H9 (cell line): ENCODE data around the gene COQ7. TPM values are rescaled to one million over a fixed set of nuclear protein-coding genes. Genes with fewer than 3 reads are reported as not detected.
A peak's percentile ranks its signal among the peaks of the same experiment; 100 is the strongest.

Experiments
- DNase-seq: peaks from one replicate; pipeline ENCODE4 v3.0.0-alpha.2; 2017
- H2AFZ ChIP-seq: one replicate; pipeline ENCODE4 v1.6.1; 2013; ENCODE audit warnings: mild to moderate bottlenecking, low read length, control low read depth, moderate library complexity
- H2AK5ac ChIP-seq: 2 replicates; pipeline ENCODE4 v1.6.1; 2013; ENCODE audit warnings: low read length, control low read depth, mixed read lengths; ENCODE audit not compliant: insufficient read length
- H2BK120ac ChIP-seq: one replicate; pipeline ENCODE4 v1.6.1; 2013; ENCODE audit warnings: low read depth, mild to moderate bottlenecking, low read length, control low read depth, inconsistent platforms; ENCODE audit not compliant: poor library complexity, severe bottlenecking
- H2BK12ac ChIP-seq: 2 replicates; pipeline ENCODE4 v1.6.1; 2013; ENCODE audit warnings: low read length, control low read depth, mixed read lengths, low read depth; ENCODE audit not compliant: insufficient read length
- H2BK15ac ChIP-seq: 2 replicates; pipeline ENCODE4 v1.6.1; 2013; ENCODE audit warnings: low read depth, low read length, control low read depth
- H2BK20ac ChIP-seq: one replicate; pipeline ENCODE4 v1.6.1; 2013; ENCODE audit warnings: low read depth, mild to moderate bottlenecking, low read length, control low read depth, inconsistent platforms; ENCODE audit not compliant: poor library complexity, severe bottlenecking
- H2BK5ac ChIP-seq: 2 replicates; pipeline ENCODE4 v1.6.1; 2013; ENCODE audit warnings: low read length, control low read depth, mixed read lengths; ENCODE audit not compliant: insufficient read length
- H3K14ac ChIP-seq: 2 replicates; pipeline ENCODE4 v1.6.1; 2013; ENCODE audit warnings: low read length, control low read depth; ENCODE audit not compliant: insufficient read depth
- H3K18ac ChIP-seq: 2 replicates; pipeline ENCODE4 v1.6.1; 2013; ENCODE audit warnings: low read depth, mild to moderate bottlenecking, mixed read lengths, low read length, control low read depth; ENCODE audit not compliant: insufficient read length
- H3K23ac ChIP-seq: 2 replicates; pipeline ENCODE4 v1.6.1; 2013; ENCODE audit warnings: low read length, control low read depth, mixed read lengths, low read depth; ENCODE audit not compliant: insufficient read length
- H3K23me2 ChIP-seq: 2 replicates; pipeline ENCODE4 v1.6.1; 2013; ENCODE audit warnings: low read depth, mild to moderate bottlenecking, mixed read lengths, low read length, control low read depth; ENCODE audit not compliant: insufficient read length, poor library complexity, severe bottlenecking
- H3K27ac ChIP-seq: 2 replicates; pipeline ENCODE4 v1.5.1; 2013; ENCODE audit warnings: low read length, control low read depth, mixed read lengths, low read depth; ENCODE audit not compliant: insufficient read length
- H3K27me3 ChIP-seq: 2 replicates; pipeline ENCODE4 v1.6.1; 2013; ENCODE audit warnings: low read length, control low read depth, inconsistent platforms; ENCODE audit not compliant: insufficient read depth
- H3K4ac ChIP-seq: 2 replicates; pipeline ENCODE4 v1.6.1; 2013; ENCODE audit warnings: low read depth, mild to moderate bottlenecking, control low read depth, inconsistent platforms, low read length, moderate library complexity
- H3K4me1 ChIP-seq: 2 replicates; pipeline ENCODE4 v1.6.1; 2013; ENCODE audit warnings: low read length, control low read depth, inconsistent platforms; ENCODE audit not compliant: insufficient read depth
- H3K4me2 ChIP-seq: 2 replicates; pipeline ENCODE4 v1.6.1; 2013; ENCODE audit warnings: low read length, control low read depth, mixed read lengths; ENCODE audit not compliant: insufficient read length, insufficient read depth
- H3K56ac ChIP-seq: 2 replicates; pipeline ENCODE4 v1.6.1; 2013; ENCODE audit warnings: low read depth, mild to moderate bottlenecking, mixed read lengths, low read length, control low read depth; ENCODE audit not compliant: insufficient read length
- H3K79me1 ChIP-seq: 2 replicates; pipeline ENCODE4 v1.6.1; 2013; ENCODE audit warnings: low read depth, mild to moderate bottlenecking, moderate library complexity, low read length, control low read depth, inconsistent platforms; ENCODE audit not compliant: insufficient read depth, poor library complexity, severe bottlenecking
- H3K79me2 ChIP-seq: 2 replicates; pipeline ENCODE4 v1.6.1; 2013; ENCODE audit warnings: low read length, control low read depth, inconsistent platforms; ENCODE audit not compliant: insufficient read depth
- H3K9ac ChIP-seq: 2 replicates; pipeline ENCODE4 v1.6.1; 2013; ENCODE audit warnings: low read length, control low read depth, mixed read lengths; ENCODE audit not compliant: insufficient read length; ENCODE audit errors: extremely low read depth
- H3K9me3 ChIP-seq: one replicate; pipeline ENCODE4 v1.6.1; 2013; ENCODE audit warnings: low read depth, low read length, inconsistent platforms; ENCODE audit not compliant: control insufficient read depth
- H3T11ph ChIP-seq: one replicate; pipeline ENCODE4 v1.6.1; 2013; ENCODE audit warnings: mild to moderate bottlenecking, low read length, control low read depth, inconsistent platforms
- H4K20me1 ChIP-seq: one replicate; pipeline ENCODE4 v1.6.1; 2013; ENCODE audit not compliant: control insufficient read depth, insufficient read length, insufficient read depth
- H4K5ac ChIP-seq: 2 replicates; pipeline ENCODE4 v1.6.1; 2013; ENCODE audit warnings: low read depth, mild to moderate bottlenecking, mixed read lengths, low read length, control low read depth; ENCODE audit not compliant: insufficient read length
- H4K8ac ChIP-seq: replicated peaks from 2 replicates; pipeline ENCODE4 v1.6.1; 2013; ENCODE audit warnings: low read length, control low read depth, mixed read lengths, low read depth; ENCODE audit not compliant: insufficient read length
- H4K91ac ChIP-seq: 2 replicates; pipeline ENCODE4 v1.6.1; 2013; ENCODE audit warnings: low read depth, mild to moderate bottlenecking, moderate library complexity, mixed read lengths, low read length, control low read depth; ENCODE audit not compliant: insufficient read length
- H3K27ac Mint-ChIP-seq, 3 experiments: 2 replicates in 2 of 3; 3 replicates in 1 of 3; pipeline ENCODE4 v1.8.0; 2020 to 2021; ENCODE audit warnings: mixed read lengths in 3 of 3, mild to moderate bottlenecking in 1 of 3, moderate library complexity in 1 of 3
- H3K27me3 Mint-ChIP-seq: 2 replicates; pipeline ENCODE4 v1.8.0; 2021; ENCODE audit warnings: low read depth, mild to moderate bottlenecking, moderate library complexity, mixed read lengths
- H3K36me3 Mint-ChIP-seq, 3 experiments: 2 replicates in 2 of 3; 3 replicates in 1 of 3; pipeline ENCODE4 v1.8.0; 2020 to 2021; ENCODE audit warnings: low read depth in 3 of 3, mixed read lengths in 3 of 3; ENCODE audit not compliant: insufficient read depth in 1 of 3
- H3K4me1 Mint-ChIP-seq, 2 experiments: 2 replicates each; pipeline ENCODE4 v1.8.0; 2020; ENCODE audit warnings: mixed read lengths in 2 of 2
- H3K4me3 Mint-ChIP-seq, 2 experiments: 2 replicates in 1 of 2; 3 replicates in 1 of 2; pipeline ENCODE4 v1.8.0; 2020 to 2021; ENCODE audit warnings: mild to moderate bottlenecking in 2 of 2, mixed read lengths in 2 of 2, moderate library complexity in 1 of 2
- H3K9me3 Mint-ChIP-seq, 2 experiments: 2 replicates in 1 of 2; 3 replicates in 1 of 2; pipeline ENCODE4 v1.8.0; 2020; ENCODE audit warnings: mild to moderate bottlenecking in 2 of 2, mixed read lengths in 2 of 2, moderate library complexity in 1 of 2
- CTCF ChIP-seq: fragments of 200-600 bp; sonication (generic); conservative IDR thresholded peaks from 3 replicates; pipeline ENCODE4 v1.8.0; 2021; ENCODE audit warnings: antibody characterized with exemption, mild to moderate bottlenecking
- WGBS: extraction: QIAGEN DNeasy Blood & Tissue Kit; methylation state at CpG from one replicate; pipeline ENCODE4 v1.1.7; 2013; ENCODE audit warnings: missing lambda C conversion rate, low lambda C conversion rate, mixed read lengths; ENCODE audit not compliant: insufficient read length; ENCODE audit errors: extremely low coverage; 5-methylcytosine and 5-hydroxymethylcytosine counted together
- total RNA-seq: library from RNA; stranded (reverse); gene quantifications from 2 replicates; pipeline ENCODE4 v1.2.1, GENCODE V29; 2021

Gene COQ7
- total RNA-seq, 1 experiment from 2014 or later = 29.6 TPM

GRCh38 chr16:19068237-19068815, 912 bp downstream of the COQ7 start:
- Mint-ChIP-seq H3K4me1 (peaks cover 0 to 6% of the 10 kb centered on the region in 2 experiments; a peak in 2 of 4 replicates), H3K36me3 (peaks cover 0 to 6% (median 6%) of the 10 kb centered on the region in 3 experiments; a peak in 4 of 7 replicates), H3K4me3 (peak overlapping the region; percentile 90 to 94), H3K27ac (peak overlapping the region; percentile 97 to 99 (median 97); a peak in 5 of 7 replicates), H3K9me3 (no peaks in the 10 kb centered on the region), H3K27me3 (no peaks in the 10 kb centered on the region)
- no peak for TF ChIP-seq CTCF
- H2BK20ac ChIP-seq = no peak overlapping the region
- no peak overlapping the region for H2BK5ac ChIP-seq
- no peak overlapping the region for H2BK12ac ChIP-seq
- no peak overlapping the region for H2BK120ac ChIP-seq
- no peaks in the 10 kb centered on the region for H3K79me1 ChIP-seq
- no peak overlapping the region for H3K14ac ChIP-seq
- no peak overlapping the region for H3T11ph ChIP-seq
- no peaks in the 10 kb centered on the region for H3K27me3 ChIP-seq
- no peak overlapping the region for H4K8ac ChIP-seq
- H2AK5ac ChIP-seq = no peak overlapping the region
- peaks cover 5% of the 10 kb centered on the region for H3K23me2 ChIP-seq
- H4K91ac ChIP-seq = no peak overlapping the region
- no peak overlapping the region for H4K5ac ChIP-seq
- H3K4me2 ChIP-seq = peak overlapping the region; percentile 65
- H3K79me2 ChIP-seq = no peaks in the 10 kb centered on the region
- WGBS = no CpG with 5 or more reads among the region's 19 CpGs
- H2BK15ac ChIP-seq = no peak overlapping the region
- H3K9ac ChIP-seq = peak overlapping the region; percentile 28
- H3K27ac ChIP-seq = no peak overlapping the region
- H3K18ac ChIP-seq = no peak overlapping the region
- no peak overlapping the region for H2AFZ ChIP-seq
- DNase-seq = no peak
- H3K4ac ChIP-seq = no peak overlapping the region
- H3K4me1 ChIP-seq = no peaks in the 10 kb centered on the region
- H3K56ac ChIP-seq = no peak overlapping the region
- H4K20me1 ChIP-seq = no peaks in the 10 kb centered on the region
- no peaks in the 10 kb centered on the region for H3K9me3 ChIP-seq
- no peak overlapping the region for H3K23ac ChIP-seq
